Stimulated activated CD8-positive, alpha-beta memory T cell treated with anti-CD3 and anti-CD28 coated beads, Interleukin-7, amount 100 ng/mL, for 48 hours (primary cell): ENCODE measurements around the gene POLD4.
"Not testable (repeated sequence)": the region's sequence is repeated elsewhere in the genome, so short reads cannot be mapped to it uniquely, and the experiment has no call there.

Experiments used
- DNase-seq, 2 donors: peaks; one replicate each; pipeline ENCODE4 v3.0.0-alpha.2; 2020; ENCODE audit warnings: low read depth in 1 of 2; ENCODE audit errors: extremely low read depth in 1 of 2

POLD4 gene

DNA sequence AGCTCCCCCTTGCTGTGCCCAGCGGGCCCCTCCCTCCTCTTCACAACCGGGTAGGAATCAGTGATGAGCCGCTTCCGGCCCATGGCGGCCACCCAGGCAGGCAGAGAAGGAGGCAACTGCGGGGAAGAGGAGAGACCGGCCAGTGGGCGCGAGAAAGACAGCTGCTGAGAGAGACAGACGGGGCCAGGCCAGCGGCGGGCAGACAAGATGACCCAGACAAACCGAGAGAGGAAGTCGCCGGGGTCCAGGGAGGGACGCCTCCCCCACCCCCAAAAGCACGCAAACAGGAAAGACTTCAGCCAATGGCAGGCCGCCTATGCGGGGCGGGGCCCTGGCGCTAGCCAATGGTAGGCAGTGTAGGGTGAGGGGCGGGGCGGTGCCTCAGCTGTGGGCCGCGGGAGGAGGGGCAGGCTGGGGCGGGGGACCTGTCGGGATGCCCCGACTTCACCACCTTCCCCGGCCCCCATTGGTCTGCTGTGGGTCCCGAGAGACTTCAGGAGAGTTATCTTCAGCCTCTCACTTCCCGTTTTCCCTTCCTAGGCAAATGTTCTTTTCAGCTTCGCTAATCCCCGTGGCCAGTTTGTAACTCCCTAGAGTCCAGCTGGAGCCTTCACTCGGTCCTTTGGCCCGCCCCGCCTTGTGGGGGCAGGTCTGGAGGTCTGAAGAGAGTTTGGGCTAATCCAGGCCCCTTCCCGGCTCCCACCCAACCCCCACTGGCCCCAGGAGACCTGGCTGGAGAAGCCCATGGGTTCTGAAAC lies at the start of gene POLD4:
POLD4 (minus strand) TSS at position 230 of the 758 bp plus-strand sequence; CDS start at position 83, 147 bp downstream.
- DNase-seq: peak; percentile 90 to 96

DNA sequence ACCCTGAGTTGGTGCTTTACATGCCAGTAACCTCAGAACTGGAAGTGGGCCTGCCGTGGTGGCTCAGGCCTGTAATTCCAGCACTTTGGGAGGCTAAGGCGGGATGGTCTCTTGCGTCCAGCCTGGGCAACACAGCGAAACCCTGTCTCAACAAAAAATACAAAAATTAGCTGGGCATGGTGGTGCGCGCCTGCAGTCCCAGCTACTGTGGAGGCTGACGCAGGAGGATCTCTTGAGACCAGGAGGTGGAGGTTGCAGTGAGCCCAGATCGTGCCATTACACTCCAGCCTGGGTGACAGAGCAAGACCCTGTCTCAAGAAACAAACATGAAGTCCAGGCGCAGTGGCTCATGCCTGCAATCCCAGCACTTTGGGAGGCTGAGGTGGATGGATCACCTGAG lies 49.7 kb upstream of the POLD4 start:
- DNase-seq: not testable (repeated sequence)

DNA sequence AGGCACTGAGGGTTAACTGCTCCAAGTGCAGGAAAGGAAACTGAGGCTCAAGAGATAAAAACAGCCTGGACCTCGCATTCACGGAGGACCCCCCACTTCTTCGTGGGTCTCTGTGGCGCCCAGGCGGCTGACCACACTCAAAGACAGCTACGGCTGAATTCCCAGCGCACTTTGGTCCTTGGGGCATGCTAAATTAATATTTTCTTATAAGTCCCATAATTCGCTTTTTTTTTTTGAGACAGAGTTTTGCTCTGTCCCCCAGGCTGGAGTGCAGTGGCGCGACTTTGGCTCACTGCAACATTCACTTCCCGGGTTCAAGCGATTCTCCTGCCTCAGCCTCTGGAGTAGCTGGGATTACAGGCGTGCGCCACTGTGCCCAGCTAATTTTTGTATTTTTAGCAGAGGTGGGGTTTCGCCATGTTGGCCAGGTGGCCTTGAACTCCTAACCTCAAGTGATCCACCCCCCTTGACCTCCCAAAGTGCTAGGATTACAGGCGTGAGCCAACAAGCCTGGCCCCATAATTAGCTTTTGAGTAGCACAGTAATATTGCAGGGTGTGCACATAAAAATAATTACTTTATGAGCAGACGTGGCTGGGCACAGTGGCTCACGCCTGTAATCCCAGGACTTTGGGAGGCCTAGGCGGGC lies 49.0 kb upstream of the POLD4 start:
- not testable (repeated sequence) for DNase-seq

DNA sequence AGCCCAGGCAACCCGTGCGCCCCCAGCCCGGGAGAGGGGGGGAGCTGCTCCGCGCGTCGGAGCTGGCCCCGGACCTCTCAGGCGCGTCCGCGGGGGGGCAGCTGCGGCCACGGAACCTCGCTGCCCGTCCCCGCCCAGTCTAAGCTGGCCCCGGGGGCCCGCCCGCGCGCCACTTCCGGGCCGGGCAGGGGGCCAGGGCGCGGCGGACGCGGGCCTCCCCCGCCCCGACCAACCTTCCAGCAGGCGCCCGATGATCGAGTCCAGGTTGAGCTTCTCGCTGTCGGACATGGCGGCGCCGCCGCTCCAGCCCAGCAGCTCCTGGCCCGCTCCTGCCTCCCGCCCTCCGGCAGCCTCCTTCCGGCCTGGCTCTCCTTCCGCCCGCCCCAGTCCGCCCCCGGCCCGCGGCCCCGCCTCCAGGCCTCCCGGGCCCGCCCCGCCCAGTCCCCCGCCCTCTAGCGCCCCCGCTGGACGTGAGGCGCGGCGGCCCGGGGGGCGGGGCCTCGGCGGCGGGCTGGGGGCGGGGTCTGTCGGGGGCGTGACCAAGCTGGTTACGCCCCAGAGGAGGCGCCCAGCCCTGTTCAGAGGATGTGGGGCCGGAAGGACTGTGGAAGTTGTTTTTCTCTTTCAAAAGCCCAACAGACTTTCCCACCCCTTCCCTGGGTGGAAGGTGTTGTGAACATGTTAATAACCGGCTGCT lies 48.3 kb upstream of the POLD4 start, which contains the start of gene PPP1CA:
PPP1CA (minus strand) TSS at position 364 of the 697 bp plus-strand sequence; CDS start at position 288, 76 bp downstream.
- DNase-seq: peak; percentile 79 to 85

DNA sequence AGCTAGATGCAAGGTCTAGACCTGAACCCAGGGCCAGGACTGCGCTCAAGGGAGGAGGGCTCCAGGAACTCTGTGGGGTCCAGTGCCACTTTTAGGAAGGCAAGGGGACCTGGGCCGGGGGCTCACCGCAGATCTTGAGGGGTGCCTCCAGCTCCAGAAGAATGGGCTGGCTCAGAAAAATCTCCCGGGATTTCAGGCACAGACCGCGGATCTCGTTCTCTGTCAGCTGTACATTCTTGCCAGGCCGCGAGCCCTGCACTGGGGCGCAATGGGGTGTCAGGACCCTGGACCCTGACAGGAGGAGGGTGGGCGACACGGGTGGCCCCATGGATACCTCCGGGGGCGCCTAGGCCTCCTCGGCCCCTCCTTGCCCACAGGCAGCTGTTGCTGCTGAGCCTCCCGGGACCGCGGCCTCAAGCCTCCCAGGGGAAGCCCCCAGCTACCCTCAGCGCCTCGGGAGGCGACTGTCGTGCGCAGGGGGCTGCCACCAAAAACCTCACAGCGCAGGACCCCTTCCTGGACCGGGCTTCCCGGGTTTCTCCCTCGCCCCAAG lies 47.7 kb upstream of the POLD4 start:
- DNase-seq: no peak

DNA sequence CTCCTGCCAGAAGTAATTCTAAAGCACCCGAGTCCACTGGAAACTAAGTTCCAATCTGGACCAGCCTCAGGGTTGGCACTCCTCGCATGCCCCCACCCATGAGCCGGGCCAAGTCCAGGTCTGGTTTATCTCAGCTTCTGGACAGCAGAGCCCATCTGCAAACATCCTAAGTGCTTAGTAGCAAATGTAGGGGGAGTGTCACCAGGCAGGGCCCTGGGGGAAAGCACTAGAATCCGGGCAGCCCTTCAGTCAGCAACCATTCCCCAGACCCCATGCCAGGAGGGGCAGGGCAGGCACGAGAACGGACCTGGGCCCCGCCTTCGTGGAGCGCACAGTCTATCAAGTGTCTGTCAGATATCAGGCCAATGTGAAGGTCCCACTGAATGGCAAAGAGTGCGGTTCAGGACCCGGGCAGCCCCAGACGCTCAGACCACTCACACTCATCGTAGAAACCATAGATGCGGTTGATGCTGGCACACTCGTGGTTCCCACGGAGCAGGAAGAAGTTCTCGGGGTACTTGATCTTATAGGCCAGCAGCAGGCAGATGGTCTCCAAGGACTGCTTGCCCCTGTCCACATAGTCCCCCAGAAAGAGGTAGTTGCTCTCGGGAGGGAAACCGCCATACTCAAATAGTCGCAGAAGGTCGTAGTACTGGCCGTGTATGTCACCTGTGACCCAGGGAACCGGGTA lies 47.0 kb upstream of the POLD4 start:
- DNase-seq: no peak

DNA sequence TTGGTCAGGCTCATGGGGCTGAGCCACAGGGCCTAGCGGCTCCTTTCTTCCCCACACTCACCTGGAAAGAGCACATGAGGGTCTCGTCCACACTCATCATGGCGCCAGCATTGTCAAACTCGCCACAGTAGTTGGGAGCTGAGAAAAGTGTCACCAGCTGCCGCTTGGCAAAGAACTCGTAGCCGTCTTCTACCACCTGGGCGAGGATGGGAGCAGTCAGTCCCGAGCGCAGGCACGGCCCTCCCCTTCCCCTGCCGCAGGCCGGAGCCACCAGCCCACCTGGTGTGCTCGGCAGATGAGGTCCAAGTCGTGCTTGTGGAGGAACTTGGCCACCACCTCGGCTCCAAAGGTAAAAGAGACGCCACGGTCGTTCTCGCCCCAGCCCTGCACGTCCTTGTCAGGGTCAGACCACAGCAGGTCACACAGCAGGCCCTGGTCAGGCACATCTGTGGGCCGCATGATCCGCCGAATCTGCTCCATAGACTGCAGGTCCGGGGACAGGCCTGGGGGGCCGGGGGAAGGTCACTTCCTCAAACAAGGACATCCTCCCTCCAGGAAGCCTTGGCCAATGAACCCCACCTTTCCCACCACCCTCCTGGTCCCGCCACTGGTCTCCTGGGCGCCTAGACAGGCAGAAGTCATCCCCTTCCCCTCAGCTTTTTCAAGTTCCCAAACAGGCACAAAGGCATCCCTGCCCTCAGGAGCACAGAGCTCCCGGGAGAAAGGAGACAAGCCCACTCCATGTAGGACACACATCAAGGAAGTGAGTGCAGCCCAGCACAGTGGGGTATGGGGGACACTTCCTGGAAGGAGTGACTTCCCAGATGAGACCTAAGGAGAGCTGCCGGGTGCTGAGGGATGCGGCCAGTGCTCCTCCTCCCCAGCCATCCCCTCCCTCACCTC lies 45.6 kb upstream of the POLD4 start:
- DNase-seq: no peak

DNA sequence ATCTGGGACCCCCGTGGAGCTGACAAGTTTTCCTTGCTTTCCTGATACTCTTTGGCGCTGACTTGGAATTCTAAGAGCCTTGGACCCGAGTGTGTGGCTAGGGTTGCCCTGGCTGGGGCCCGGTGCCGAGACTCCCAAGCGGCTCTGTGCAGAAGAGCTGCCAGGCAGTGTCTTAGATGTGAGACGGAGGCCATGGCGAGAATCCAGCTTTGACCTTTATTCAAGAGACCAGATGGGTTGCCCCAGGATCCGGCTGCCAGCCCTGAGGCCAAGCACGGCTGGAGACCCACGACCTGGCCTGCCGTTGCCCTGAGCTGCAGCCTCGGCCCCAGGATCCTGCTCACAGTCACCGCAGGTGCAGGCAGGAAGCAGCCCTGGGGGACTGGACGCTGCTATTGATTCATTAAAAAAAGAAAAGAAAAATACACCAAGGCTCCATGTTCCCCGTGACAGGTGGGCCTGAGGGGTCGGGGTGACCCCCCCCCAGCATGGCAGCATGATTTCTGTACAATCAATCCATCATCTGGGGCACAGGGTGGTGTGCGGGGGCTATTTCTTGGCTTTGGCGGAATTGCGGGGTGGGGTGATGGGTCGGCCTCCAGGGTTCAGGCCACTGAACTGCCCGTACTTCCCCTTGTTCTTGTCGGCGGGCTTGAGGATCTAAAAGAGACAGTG lies 44.8 kb upstream of the POLD4 start:
- DNase-seq: no peak

DNA sequence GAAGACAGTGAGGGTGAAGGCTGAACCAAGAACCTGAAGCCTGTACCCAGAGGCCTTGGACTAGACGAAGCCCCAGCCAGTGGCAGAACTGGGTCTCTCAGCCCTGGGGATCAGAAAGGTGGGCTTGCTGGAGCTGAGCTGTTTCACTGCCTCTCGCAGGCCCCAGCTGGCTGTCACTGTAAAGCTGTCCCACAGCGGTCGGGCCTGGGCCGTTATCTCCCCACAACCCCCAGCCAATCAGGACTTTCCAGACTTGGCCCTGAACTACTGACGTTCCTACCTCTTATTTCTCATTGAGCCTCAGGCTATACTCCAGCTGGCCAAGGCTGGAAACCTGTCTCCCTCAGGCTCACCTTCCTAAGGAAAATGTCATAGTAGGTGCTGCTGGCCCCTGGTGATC lies 44.2 kb upstream of the POLD4 start:
- no peak for DNase-seq

DNA sequence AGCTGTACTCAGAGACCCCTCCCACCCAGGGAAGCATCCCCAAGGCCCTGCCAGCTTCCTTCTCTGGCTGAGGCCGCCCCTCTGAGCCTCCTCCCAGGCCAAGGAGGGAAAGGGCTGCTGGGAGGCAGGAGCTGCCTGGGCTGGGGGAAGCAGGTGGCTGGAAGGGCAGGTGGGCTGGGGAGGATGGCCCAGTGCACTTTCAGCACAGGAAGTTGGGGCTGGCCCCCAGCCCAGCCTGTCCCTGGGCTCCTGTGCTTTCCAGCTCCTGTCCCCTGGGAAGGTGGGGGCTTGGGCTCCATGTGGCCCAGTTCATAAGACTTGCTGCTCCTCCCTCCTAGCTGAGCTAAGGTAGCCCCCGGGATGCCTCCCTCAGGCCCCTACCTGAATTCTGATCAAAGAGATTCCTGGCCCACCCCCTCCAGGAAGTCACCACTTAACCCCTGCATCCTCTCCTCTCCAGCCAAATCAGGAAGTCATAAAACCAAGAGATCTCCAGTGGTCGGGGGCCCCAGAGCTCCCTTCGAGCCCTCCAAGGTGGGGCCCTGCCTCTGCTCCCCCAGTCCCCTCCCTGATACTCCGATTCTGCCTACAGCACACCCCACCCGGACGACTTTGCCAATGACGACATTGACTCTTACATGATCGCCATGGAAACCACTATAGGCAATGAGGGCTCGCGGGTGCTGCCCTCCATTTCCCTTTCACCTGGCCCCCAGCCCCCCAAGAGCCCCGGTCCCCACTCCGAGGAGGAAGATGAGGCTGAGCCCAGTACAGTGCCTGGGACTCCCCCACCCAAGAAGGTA lies 43.4 kb upstream of the POLD4 start:
- no peak for DNase-seq

DNA sequence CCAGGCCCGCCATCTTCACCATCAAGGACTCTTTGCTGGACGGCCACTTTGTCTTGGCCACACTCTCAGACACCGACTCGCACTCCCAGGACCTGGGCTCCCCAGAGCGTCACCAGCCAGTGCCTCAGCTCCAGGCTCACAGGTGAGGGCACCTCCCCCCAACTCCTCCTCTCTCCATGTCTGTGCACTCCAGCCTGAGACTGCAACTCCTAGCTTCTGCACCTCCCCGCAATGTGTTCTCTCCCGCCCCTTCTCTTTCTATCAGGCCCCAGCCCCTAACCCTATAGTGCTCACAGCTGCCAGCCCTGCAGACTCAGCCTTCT lies 42.9 kb upstream of the POLD4 start:
- DNase-seq: no peak

DNA sequence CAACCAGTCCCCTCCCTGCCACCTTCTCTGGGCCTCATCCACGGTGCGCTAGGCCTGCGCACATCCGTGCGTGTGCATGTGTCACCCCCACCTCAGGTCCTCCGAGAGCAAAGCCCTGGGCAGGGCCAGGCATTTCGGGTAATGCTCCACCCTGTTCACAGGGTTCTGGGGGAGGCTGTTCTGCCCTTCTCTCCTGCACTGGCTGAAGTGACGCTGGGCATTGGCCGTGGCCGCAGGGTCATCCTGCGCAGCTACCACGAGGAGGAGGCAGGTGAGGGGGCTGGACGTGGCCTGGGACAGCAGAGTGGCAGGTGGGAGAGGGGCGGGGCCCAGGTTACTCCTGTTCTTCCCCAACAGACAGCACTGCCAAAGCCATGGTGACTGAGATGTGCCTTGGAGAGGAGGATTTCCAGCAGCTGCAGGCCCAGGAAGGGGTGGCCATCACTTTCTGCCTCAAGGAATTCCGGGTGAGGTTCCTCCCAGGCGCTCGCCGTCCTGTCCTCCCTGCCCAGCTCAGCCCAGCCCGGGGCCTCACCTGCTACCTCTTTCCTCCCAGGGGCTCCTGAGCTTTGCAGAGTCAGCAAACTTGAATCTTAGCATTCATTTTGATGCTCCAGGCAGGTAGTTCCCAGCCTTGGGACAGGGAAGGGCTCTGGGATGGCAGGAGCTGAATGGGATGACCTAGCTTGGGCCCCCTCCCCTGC lies 42.4 kb upstream of the POLD4 start:
- no peak for DNase-seq

DNA sequence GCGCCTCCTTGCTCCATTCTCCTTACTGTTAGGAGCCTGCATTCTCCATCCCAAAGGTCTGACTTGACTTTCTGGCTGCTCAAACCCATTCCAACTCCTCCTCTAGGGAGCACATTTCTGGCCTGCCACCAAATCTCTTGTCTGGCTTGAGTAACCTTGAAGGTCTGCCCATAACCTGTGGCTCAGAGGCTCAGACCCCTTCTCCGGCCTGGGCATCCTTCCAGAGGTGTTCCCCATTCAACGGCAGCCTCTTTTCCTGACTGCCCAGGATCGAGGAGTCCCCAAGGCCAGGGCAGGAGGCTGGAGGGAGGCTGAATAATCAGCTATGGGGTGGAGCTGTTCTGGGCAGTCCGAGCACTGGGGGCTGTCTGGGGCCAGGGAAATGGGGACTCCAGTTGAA lies 40.6 kb upstream of the POLD4 start:
- no peak for DNase-seq

DNA sequence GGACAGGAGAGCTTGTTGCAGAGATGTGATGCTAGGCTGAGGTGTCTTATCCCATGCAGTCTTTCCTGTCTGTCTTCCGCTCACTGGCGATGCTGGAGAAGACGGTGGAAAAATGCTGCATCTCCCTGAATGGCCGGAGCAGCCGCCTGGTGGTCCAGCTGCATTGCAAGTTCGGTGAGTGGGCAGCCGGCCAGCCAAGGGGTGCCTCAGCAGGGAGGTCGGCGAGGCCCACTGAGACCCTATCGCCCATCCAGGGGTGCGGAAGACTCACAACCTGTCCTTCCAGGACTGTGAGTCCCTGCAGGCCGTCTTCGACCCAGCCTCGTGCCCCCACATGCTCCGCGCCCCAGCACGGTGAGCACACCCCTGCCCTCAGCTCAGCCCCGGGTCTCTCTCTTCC lies 40.1 kb upstream of the POLD4 start:
- no peak for DNase-seq

DNA sequence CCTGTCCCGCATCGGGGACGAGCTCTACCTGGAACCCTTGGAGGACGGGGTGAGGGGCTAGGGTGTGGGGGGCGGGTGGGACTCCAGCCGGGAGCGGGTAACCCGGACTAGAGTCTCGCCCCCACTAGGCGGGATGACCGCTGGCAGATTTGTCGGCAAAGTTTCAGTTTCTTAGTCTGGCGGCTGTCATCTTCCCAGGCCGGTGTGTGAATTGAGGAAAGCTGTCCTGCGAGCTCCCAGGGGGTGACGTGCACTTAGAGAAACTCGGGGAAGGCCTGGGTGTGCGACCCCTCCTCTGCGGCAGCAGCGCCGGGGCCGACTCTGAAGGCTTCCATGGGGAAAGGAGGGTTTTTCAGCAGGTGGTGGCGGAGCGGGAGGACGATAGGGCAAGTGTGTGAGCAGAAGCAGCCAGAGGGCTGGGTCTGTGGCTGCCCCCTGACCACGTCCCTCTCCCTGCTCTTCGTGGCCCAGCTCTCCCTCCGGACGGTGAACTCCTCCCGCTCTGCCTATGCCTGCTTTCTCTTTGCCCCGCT lies 38.9 kb upstream of the POLD4 start:
- no peak for DNase-seq

DNA sequence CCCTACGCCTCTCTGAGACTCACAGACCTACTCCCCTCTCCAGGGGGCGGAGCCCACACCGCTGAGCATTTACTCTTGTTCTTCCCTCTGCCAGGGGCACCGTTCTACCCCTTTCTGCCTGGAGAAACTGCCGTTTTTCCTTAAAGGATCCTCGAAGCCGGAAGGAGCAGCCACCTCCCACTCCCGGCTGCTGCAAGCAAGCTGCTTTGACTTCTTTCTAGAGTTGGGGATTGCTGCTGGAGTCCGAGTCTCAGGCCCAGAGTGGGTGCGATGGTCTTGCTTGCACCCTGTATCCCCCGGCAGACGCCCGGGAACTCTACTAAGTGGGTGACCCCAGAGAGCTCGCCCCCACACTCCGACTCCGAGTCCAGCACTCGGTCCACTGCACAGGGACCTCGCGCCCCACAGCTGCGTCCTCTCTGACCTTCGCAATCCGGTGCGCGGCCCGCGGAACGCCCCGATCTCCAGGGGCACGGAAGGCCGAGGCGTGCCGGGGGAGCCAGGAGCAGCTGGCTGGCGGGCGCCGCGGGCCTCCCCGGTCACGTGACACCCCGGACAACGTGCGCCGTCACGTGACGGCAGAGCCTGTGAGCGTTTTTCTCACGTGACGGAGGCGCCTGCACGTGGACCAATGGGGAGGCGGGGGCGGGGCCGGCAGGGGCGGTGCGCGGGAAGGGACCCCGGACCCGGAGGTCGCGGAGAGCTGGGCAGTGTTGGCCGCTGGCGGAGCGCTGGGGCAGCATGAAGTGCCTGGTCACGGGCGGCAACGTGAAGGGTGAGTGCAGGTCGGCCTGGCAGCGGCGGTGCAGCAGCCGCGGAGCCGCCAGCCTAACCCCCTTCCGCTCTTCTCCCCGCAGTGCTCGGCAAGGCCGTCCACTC lies 38.2 kb upstream of the POLD4 start, which contains the start of gene RAD9A:
RAD9A (plus strand) TSS at position 683 of the 879 bp plus-strand sequence; CDS start at position 742, 59 bp downstream.
- DNase-seq: peak; percentile 87 to 88

DNA sequence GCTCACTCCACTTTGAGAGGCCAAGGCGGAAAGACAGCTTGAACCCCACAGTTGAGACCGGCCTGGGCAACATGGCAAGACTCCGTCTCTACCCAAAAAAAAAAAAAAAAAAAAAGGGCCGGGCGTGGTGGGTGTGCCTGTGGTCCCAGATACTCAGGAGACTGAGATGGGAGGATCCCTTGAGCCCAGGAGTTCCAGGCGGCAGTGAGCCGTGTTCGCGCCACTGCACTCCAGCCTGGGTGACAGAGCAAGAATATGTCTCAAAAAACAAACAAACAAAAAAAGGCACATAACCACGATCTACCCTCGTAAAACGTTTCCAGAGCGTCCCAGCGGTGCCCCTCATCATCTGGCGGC lies 37.6 kb upstream of the POLD4 start:
- no peak for DNase-seq
